Aorta (tissue), 5 donors: ENCODE measurements around the gene SEPTIN12. TPM values are rescaled to one million over a fixed set of nuclear protein-coding genes. Genes with fewer than 3 reads are reported as not detected.

Experiments
- ATAC-seq: fragments of 200-7000 bp; cut with Tn5 transposase; one replicate; pipeline ENCODE4 v1.9.1; 2022; ENCODE audit warnings: moderate library complexity; ENCODE audit not compliant: low FRiP score
- DNase-seq, 2 donors: peaks; one replicate each; pipeline ENCODE4 v3.0.0-alpha.2; 2020
- H3K27ac ChIP-seq, 2 donors: one replicate each; pipeline ENCODE4 v1.5.1; 2013; ENCODE audit warnings: low read length in 2 of 2, mild to moderate bottlenecking in 2 of 2, moderate library complexity in 2 of 2, control low read depth in 1 of 2, inconsistent platforms in 1 of 2, low read depth in 1 of 2
- H3K27me3 ChIP-seq, 2 donors: one replicate each; pipeline ENCODE4 v1.6.1; 2013; ENCODE audit warnings: control low read depth in 1 of 2, low read length in 1 of 2, mild to moderate bottlenecking in 1 of 2, moderate library complexity in 1 of 2; ENCODE audit not compliant: insufficient read depth in 2 of 2, control insufficient read depth in 1 of 2
- H3K36me3 ChIP-seq, 2 donors: one replicate each; pipeline ENCODE4 v1.6.1; 2013; ENCODE audit warnings: control low read depth in 1 of 2, low read length in 1 of 2, mild to moderate bottlenecking in 1 of 2; ENCODE audit not compliant: insufficient read depth in 2 of 2, control insufficient read depth in 1 of 2
- H3K4me1 ChIP-seq, 2 donors: one replicate each; pipeline ENCODE4 v1.6.1; 2013; ENCODE audit warnings: low read length in 2 of 2, control low read depth in 1 of 2, mild to moderate bottlenecking in 1 of 2, moderate library complexity in 1 of 2; ENCODE audit not compliant: insufficient read depth in 2 of 2, control insufficient read depth in 1 of 2
- H3K4me3 ChIP-seq, 2 donors: one replicate each; pipeline ENCODE4 v1.5.1; 2013; ENCODE audit warnings: low read length in 2 of 2, control low read depth in 1 of 2, mild to moderate bottlenecking in 1 of 2
- H3K9me3 ChIP-seq: one replicate; pipeline ENCODE4 v1.6.1; 2013; ENCODE audit warnings: mild to moderate bottlenecking, low read length; ENCODE audit not compliant: control insufficient read depth
- WGBS, 2 donors: extraction: QIAGEN DNeasy Blood & Tissue Kit; methylation state at CpG; one replicate each; pipeline ENCODE4 v1.1.7; 2013; 5-methylcytosine and 5-hydroxymethylcytosine counted together
- intact Hi-C, 2 donors: fragments of 100-400 bp; cut with DNase I; formaldehyde crosslinking; loops; one replicate each; pipeline versions ENCODE4 v1.14.2 to v1.15.0; 2022
- long read RNA-seq, 2 donors: library from polyadenylated mRNA; unstranded; transcript quantifications; one replicate each; pipeline ENCODE4 v2.0.0, GENCODE V29; 2020 to 2021
- polyA plus RNA-seq, 2 donors: library from polyadenylated mRNA; stranded (reverse); fragments of 200-250 nt; gene quantifications; one replicate each; pipeline ENCODE4 v1.2.3, GENCODE V29; 2013
- total RNA-seq, 2 donors: library from RNA; stranded (reverse); fragmentation: NEBNext Ultra II Directional; extraction: Animal tissue kit (Norgen Biotek cat#: 25700); gene quantifications; one replicate each; pipeline ENCODE4 v1.2.1, GENCODE V29; 2021
- donor health status: healthy with polysubstance abuse.
- donor health status: Bipolar disorder and iron deficiency.
- donor health status: DM: no; HTN: no; CAD: no.
- donor health status: DM: no; HTN: no; CAD: no.
- donor health status: DM: yes; HTN: yes; CAD: no.

SEPTIN12 gene
- not detected for total RNA-seq
- not detected for polyA plus RNA-seq
- long read RNA-seq, donor 1, result 0 reads
- long read RNA-seq, donor 2, result 0 reads

GRCh38 chr16:4787627-4788482 is at the start of gene SEPTIN12:
Gene SEPTIN12, minus strand, starts transcription at chr16:4788345. Its CDS starts 700 bp downstream, at chr16:4787645.
- H3K36me3 ChIP-seq, result no peaks in the 10 kb centered on the region
- H3K27ac ChIP-seq, result no peak within 1 kb of the TSS
- DNase-seq, result no peak
- WGBS, 2 donors, result 74 to 76% methylated on average over 14 of the region's 14 CpGs
- H3K4me3 ChIP-seq, result no peak within 1 kb of the TSS
- intact Hi-C loops, result no loop called here
- peaks cover 1% of the 10 kb centered on the region for H3K9me3 ChIP-seq
- H3K4me1 ChIP-seq, result no peaks in the 10 kb centered on the region
- ATAC-seq, result no peak
- H3K27me3 ChIP-seq, result no peaks in the 10 kb centered on the region

- H3K4me1 ChIP-seq, result no peaks in the 10 kb centered on the region
- H3K36me3 ChIP-seq, result peaks cover 11 to 14% of the 10 kb centered on the region in 2 donors
- H3K9me3 ChIP-seq, result no peaks in the 10 kb centered on the region
- no peaks in the 10 kb centered on the region for H3K27me3 ChIP-seq
- H3K4me3 ChIP-seq, result no peak overlapping the region
- 81 to 89% methylated on average over 2 of the region's 2 CpGs for WGBS, 2 donors
- no peak overlapping the region for H3K27ac ChIP-seq
- ATAC-seq, result no peak
- no peak for DNase-seq
- intact Hi-C loops, result no loop called here
Measured at GRCh38 chr16:4836727-4837126, 48.6 kb upstream of the SEPTIN12 start.

GRCh38 chr16:4833584-4833983 is 45.4 kb upstream of the SEPTIN12 start:
- ATAC-seq (no peak), DNase-seq (no peak)
- Histone ChIP-seq H3K9me3 (no peaks in the 10 kb centered on the region), H3K4me1 (no peaks in the 10 kb centered on the region), H3K4me3 (no peak overlapping the region), H3K27ac (no peak overlapping the region), H3K27me3 (no peaks in the 10 kb centered on the region), H3K36me3 (peaks cover 14 to 16% of the 10 kb centered on the region in 2 donors)
- WGBS, 2 donors, result 93 to 96% methylated on average over 1 of the region's 1 CpG
- intact Hi-C loops, result no loop called here

- Histone ChIP-seq H3K27me3 (no peaks in the 10 kb centered on the region), H3K9me3 (no peaks in the 10 kb centered on the region), H3K4me1 (no peaks in the 10 kb centered on the region), H3K36me3 (peaks cover 12 to 15% of the 10 kb centered on the region in 2 donors), H3K4me3 (no peak overlapping the region), H3K27ac (no peak overlapping the region)
- no peak for DNase-seq
- intact Hi-C loops, result no loop called here
- no peak for ATAC-seq
- WGBS, 2 donors, result 77 to 83% methylated on average over 6 of the region's 6 CpGs
Measured at GRCh38 chr16:4832698-4833343, 44.7 kb upstream of the SEPTIN12 start.

- Histone ChIP-seq H3K36me3 (peaks cover 10 to 17% of the 10 kb centered on the region in 2 donors), H3K27ac (no peak overlapping the region), H3K27me3 (no peaks in the 10 kb centered on the region), H3K9me3 (no peaks in the 10 kb centered on the region), H3K4me1 (no peaks in the 10 kb centered on the region), H3K4me3 (no peak overlapping the region)
- ATAC-seq (no peak), DNase-seq (no peak)
- 95% methylated on average over 8 of the region's 8 CpGs for WGBS, 2 donors
- intact Hi-C loops, result no loop called here
Measured at GRCh38 chr16:4831616-4832015, 43.5 kb upstream of the SEPTIN12 start.

GRCh38 chr16:4830408-4830807 is 42.3 kb upstream of the SEPTIN12 start:
- Histone ChIP-seq H3K4me1 (no peaks in the 10 kb centered on the region), H3K4me3 (no peak overlapping the region), H3K27me3 (no peaks in the 10 kb centered on the region)

GRCh38 chr16:4828567-4829321 is 40.6 kb upstream of the SEPTIN12 start:
- ATAC-seq, result no peak
- H3K4me1 ChIP-seq, result no peaks in the 10 kb centered on the region
- intact Hi-C loops, result no loop called here

More at GRCh38 chr16:4830408-4830807, 42.3 kb upstream of the SEPTIN12 start:
- Histone ChIP-seq H3K27ac (no peak overlapping the region), H3K36me3 (peaks cover 7 to 17% of the 10 kb centered on the region in 2 donors), H3K9me3 (no peaks in the 10 kb centered on the region)
- DNase-seq, result no peak
- no peak for ATAC-seq
- intact Hi-C loops, result no loop called here
- WGBS, 2 donors, result 85 to 86% methylated on average over 7 of the region's 7 CpGs

GRCh38 chr16:4826980-4827379 is 38.8 kb upstream of the SEPTIN12 start:
- intact Hi-C loops, result no loop called here
- H3K36me3 ChIP-seq, result peaks cover 11 to 17% of the 10 kb centered on the region in 2 donors
- DNase-seq, result no peak
- WGBS, 2 donors, result 48 to 49% methylated on average over 10 of the region's 10 CpGs
- H3K4me3 ChIP-seq, result no peak overlapping the region
- H3K9me3 ChIP-seq, result no peaks in the 10 kb centered on the region
- no peaks in the 10 kb centered on the region for H3K27me3 ChIP-seq
- H3K4me1 ChIP-seq, result no peaks in the 10 kb centered on the region
- no peak for ATAC-seq
- H3K27ac ChIP-seq, result no peak overlapping the region

More at GRCh38 chr16:4828567-4829321, 40.6 kb upstream of the SEPTIN12 start:
- no peak for DNase-seq
- no peaks in the 10 kb centered on the region for H3K27me3 ChIP-seq
- 91% methylated on average over 11 of the region's 11 CpGs for WGBS, 2 donors
- H3K36me3 ChIP-seq, result peaks cover 7 to 14% of the 10 kb centered on the region in 2 donors
- H3K9me3 ChIP-seq, result no peaks in the 10 kb centered on the region
- H3K4me3 ChIP-seq, result no peak overlapping the region
- no peak overlapping the region for H3K27ac ChIP-seq
